ENCODE data around the gene TACC3. TPM values are rescaled to one million over a fixed set of nuclear protein-coding genes. Genes with fewer than 3 reads are reported as not detected.

Gene TACC3
- total RNA-seq, 1 experiment from 2014 or later = 106 TPM

GRCh38 chr4:1787411-1788077, 66.2 kb downstream of the TACC3 start:
- ChIA-PET POLR2A (no interaction called here), CTCF (no interaction called here)
- ATAC-seq (no peak), DNase-seq (ENCODE audit: low read depth, low spot score) (no peak)
- Histone ChIP-seq H3K4me1 (ENCODE audit: control insufficient read depth, insufficient read depth, low read length) (no peaks in the 10 kb centered on the region), H3K36me3 (ENCODE audit: control insufficient read depth, insufficient read depth, low read length) (no peaks in the 10 kb centered on the region), H3K4me3 (ENCODE audit: low read depth in 2 of 2, low read length in 2 of 2) (no peak overlapping the region), H3K27me3 (ENCODE audit: control insufficient read depth, insufficient read depth, low read length) (no peaks in the 10 kb centered on the region), H3K27ac (ENCODE audit: low read length) (no peak overlapping the region), H3K9me3 (ENCODE audit: control insufficient read depth, insufficient read depth, low read depth, low read length) (no peaks in the 10 kb centered on the region)
- intact Hi-C loops (cut with micrococcal nuclease; ENCODE audit: unreplicated experiment) (no loop called here), in situ Hi-C loops (cut with HindIII; ENCODE audit: low pct_unique_long_range_greater_than_20kb, low sequenced_read_pairs) (no loop called here)
- TF ChIP-seq POLR2AphosphoS5 (IDR thresholded peaks at IDR 0.05; ENCODE audit: low read depth, low read length) (no peak), REST (IDR thresholded peaks at IDR 0.05; ENCODE audit: insufficient read depth in 1 of 2, low read depth in 2 of 2, low read length in 1 of 2) (no peak), SIN3A (IDR thresholded peaks at IDR 0.05; ENCODE audit: borderline replicate concordance, insufficient read depth, low read depth, low read length) (no peak), CTCF (IDR thresholded peaks at IDR 0.05) (no peak), TCF7L2 (IDR thresholded peaks at IDR 0.05; ENCODE audit: low read depth, low read length) (no peak)
- no TSS peak for BruUV-seq (replicated peaks)

- TF ChIP-seq CTCF (IDR thresholded peaks at IDR 0.05) = no peak
- no peak for TF ChIP-seq TCF7L2 (IDR thresholded peaks at IDR 0.05; ENCODE audit: low read depth, low read length)
- no peak for TF ChIP-seq SIN3A (IDR thresholded peaks at IDR 0.05; ENCODE audit: borderline replicate concordance, insufficient read depth, low read depth, low read length)
- no peak for TF ChIP-seq REST (IDR thresholded peaks at IDR 0.05; ENCODE audit: insufficient read depth in 1 of 2, low read depth in 2 of 2, low read length in 1 of 2)
- no peak for TF ChIP-seq POLR2AphosphoS5 (IDR thresholded peaks at IDR 0.05; ENCODE audit: low read depth, low read length)
- intact Hi-C loops (cut with micrococcal nuclease; ENCODE audit: unreplicated experiment) = no loop called here
Measured at GRCh38 chr4:1788254-1788973, 67.1 kb downstream of the TACC3 start.

More at GRCh38 chr4:1788254-1788973, 67.1 kb downstream of the TACC3 start:
- H3K4me1 ChIP-seq (ENCODE audit: control insufficient read depth, insufficient read depth, low read length) = no peaks in the 10 kb centered on the region
- no peak overlapping the region for H3K27ac ChIP-seq (ENCODE audit: low read length)
- DNase-seq (ENCODE audit: low read depth, low spot score) (no peak), ATAC-seq (no peak)
- no peaks in the 10 kb centered on the region for H3K36me3 ChIP-seq (ENCODE audit: control insufficient read depth, insufficient read depth, low read length)
- POLR2A ChIA-PET = no interaction called here
- H3K27me3 ChIP-seq (ENCODE audit: control insufficient read depth, insufficient read depth, low read length) = no peaks in the 10 kb centered on the region
- CTCF ChIA-PET = no interaction called here
- in situ Hi-C loops (cut with HindIII; ENCODE audit: low pct_unique_long_range_greater_than_20kb, low sequenced_read_pairs) = no loop called here
- no peaks in the 10 kb centered on the region for H3K9me3 ChIP-seq (ENCODE audit: control insufficient read depth, insufficient read depth, low read depth, low read length)
- no TSS peak for BruUV-seq (replicated peaks)
- no peak overlapping the region for H3K4me3 ChIP-seq (ENCODE audit: low read depth in 2 of 2, low read length in 2 of 2)

All from Panc1 (cell line).